Spleen (tissue), 7 donors: ENCODE results near the gene SORCS3.

Source experiments
- POLR2AphosphoS5 ChIP-seq, 3 donors: sonication (generic); formaldehyde crosslinking; IDR thresholded peaks; one replicate each; pipeline ENCODE4 v1.5.1; 2017; ENCODE audit warnings: antibody characterized with exemption in 3 of 3
- TF ChIP-seq, protein P1 (sequence below), 11 experiments: fragments of 200-600 bp in 7 of 11; fragments of 450-650 bp in 4 of 11; sonication (generic) in 4 of 11; IDR thresholded peaks in 8 of 11; conservative IDR thresholded peaks in 3 of 11; 1 replicate in 7 of 11; 2 replicates in 4 of 11; pipeline versions ENCODE4 v1.4.0 to v1.8.0; 2016 to 2021; ENCODE audit warnings: antibody characterized with exemption in 11 of 11, inconsistent platforms in 4 of 11, mild to moderate bottlenecking in 1 of 11
- donor health status: DM: no; HTN: no; CAD: no; lungs with moderate emphysema.
- donor health status: DM: no; HTN: no; CAD: no.
- donor health status: DM: no; HTN: no; CAD: no.

DNA sequence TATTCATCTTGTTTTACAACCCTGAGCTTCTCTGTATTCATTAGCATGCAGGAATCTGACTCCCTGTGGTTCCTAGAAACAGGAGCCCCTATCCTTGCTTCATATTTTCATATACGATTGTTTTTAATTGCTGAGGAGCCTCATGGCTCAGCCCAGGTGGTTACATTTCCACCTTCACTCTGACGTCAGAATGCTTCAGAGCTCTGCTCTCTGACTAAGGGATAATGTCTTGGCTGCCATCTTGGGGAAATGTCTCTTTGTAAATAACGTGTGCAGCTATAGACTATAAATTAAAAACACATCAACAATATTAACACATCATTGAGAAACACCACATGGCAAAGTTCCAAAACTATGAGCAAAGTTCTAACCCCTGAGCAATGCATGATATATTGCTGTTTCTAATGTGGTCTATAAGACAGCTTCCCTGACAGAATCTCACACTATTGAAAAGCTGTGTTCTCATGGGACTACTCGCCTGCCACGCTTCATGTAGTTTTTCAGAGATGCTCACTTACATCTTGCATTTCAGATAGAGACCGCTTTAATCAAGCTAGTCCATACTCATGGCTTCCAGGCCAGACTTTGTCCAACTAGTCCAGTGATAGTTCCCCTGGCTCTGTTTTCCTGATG is 227.0 kb downstream of the SORCS3 start:
- TF ChIP-seq, protein P1, sequence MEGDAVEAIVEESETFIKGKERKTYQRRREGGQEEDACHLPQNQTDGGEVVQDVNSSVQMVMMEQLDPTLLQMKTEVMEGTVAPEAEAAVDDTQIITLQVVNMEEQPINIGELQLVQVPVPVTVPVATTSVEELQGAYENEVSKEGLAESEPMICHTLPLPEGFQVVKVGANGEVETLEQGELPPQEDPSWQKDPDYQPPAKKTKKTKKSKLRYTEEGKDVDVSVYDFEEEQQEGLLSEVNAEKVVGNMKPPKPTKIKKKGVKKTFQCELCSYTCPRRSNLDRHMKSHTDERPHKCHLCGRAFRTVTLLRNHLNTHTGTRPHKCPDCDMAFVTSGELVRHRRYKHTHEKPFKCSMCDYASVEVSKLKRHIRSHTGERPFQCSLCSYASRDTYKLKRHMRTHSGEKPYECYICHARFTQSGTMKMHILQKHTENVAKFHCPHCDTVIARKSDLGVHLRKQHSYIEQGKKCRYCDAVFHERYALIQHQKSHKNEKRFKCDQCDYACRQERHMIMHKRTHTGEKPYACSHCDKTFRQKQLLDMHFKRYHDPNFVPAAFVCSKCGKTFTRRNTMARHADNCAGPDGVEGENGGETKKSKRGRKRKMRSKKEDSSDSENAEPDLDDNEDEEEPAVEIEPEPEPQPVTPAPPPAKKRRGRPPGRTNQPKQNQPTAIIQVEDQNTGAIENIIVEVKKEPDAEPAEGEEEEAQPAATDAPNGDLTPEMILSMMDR (IDR thresholded peaks at IDR 0.05 in 8 of 11, conservative IDR thresholded peaks at IDR 0.05 in 3 of 11), result no peak
- no peak for TF ChIP-seq POLR2AphosphoS5 (IDR thresholded peaks at IDR 0.05)
